ENCODE results near the gene TCF20.

The TCF20 gene

DNA sequence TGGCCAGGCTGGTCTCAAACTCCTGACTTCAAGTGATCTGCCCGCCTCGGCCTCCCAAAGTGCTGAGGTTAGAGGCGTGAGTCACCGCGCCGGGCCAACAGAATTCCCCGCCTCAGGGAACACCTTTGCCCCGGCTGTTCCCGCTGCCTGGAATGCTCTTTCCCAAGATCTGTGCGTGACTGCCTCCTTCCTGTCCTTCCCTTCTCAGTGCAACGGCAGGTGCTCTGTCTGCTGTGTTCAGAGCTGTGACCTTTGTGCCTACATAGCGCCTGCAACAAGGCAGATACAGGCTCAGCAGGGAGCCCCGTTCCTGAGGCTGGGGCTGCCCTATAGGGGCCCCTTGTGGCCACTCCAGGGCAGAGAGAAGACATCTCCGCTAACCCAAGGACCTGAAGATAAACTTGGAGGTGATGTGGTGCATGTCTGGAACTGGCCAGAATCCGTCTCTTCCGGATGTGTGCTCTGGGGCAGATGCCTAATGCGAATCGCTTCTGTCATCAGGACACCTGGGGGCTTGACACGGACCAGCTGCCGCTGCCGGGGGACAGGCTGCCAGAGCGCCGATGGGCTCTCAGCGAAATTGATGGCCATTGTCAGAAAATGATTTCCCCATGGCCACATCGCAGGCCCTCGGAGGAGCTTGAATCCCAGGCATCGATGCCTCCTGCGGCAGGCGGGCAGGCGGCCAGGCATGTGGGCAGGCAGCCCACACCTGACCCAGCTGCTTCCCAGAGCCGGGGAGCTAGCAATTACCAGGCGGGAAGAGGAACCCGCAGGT is 43.5 kb upstream of the TCF20 start:
- TF ChIP-seq, protein P1, sequence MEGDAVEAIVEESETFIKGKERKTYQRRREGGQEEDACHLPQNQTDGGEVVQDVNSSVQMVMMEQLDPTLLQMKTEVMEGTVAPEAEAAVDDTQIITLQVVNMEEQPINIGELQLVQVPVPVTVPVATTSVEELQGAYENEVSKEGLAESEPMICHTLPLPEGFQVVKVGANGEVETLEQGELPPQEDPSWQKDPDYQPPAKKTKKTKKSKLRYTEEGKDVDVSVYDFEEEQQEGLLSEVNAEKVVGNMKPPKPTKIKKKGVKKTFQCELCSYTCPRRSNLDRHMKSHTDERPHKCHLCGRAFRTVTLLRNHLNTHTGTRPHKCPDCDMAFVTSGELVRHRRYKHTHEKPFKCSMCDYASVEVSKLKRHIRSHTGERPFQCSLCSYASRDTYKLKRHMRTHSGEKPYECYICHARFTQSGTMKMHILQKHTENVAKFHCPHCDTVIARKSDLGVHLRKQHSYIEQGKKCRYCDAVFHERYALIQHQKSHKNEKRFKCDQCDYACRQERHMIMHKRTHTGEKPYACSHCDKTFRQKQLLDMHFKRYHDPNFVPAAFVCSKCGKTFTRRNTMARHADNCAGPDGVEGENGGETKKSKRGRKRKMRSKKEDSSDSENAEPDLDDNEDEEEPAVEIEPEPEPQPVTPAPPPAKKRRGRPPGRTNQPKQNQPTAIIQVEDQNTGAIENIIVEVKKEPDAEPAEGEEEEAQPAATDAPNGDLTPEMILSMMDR (IDR thresholded peaks at IDR 0.05), result peak; percentile 31; the same call in 1 of the 2 replicates

DNA sequence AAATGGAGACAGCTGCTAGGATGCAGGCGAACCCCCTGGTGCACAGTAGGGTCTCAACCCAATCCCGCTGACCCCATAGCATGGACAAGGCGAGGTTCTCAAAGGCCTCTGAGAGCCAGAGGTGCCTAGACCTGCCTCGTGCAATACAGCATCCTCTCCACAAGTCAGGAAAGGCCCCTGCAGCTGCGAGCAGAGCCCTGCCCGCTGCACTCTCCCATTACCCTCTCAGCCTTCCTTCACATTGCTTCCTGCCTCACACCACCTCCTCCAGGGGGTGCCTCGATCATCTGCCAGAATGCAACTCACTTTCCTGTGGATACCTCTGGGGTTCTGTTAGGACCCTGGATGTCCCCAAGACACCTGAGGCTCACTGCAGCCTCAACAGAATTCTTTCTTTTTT is 42.8 kb upstream of the TCF20 start:
- TF ChIP-seq, protein P1 (IDR thresholded peaks at IDR 0.05), result no peak

DNA sequence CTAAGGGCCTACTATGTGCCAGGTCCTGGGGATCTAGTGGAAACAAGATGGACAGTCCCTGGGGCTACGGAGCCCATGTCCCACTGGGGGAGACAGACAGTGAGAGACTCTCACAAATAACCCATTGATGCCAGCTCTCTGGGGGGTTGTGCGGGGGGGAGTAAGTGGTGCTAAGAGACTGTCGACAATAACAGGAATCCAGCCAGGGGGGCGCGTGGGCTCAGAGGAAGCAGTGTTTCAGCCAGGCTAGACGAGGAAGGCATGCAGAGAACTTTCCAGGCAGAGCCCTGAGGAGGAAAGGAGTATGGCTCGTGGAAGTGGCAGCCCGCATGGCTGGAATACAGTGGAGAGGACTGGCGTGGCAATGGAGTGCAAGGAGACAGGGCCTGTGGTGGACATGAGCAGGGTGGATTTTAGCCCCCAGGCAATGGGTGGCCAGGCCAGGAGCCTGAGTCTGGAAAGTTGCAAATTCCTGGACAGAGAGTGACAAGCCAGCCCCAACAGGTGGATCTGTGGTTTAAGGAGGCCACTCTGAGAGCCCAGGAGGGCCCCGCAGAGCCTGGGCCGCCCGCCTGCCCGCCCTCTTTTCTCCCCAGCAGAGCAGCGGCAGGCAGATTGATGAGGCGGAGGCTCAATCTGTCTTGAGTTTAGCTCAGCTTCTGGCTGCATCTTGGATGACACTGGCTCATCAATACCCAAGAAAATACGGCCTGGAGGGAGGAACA is 40.0 kb upstream of the TCF20 start:
- TF ChIP-seq, protein P1 (IDR thresholded peaks at IDR 0.05), result no peak

DNA sequence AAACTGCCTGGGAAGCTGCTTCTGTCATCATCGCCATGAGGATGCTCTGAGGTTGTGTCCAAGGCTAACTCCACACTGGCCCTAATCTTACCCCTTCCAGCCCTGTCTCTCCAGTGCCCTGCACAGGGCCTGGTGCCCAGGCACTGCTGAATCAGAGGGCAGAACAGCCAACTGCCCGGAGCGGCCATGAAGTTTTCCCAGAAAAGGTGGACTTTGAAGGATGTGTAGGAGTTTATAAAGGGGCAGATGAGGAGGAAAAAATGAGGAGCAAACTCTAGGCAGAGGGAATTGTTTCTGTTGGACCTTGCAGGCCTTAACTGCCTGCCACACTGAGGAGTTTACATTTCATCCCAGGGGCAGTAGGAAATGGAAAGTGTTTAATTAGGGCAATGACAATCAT is 39.4 kb upstream of the TCF20 start:
- TF ChIP-seq, protein P1 (IDR thresholded peaks at IDR 0.05), result no peak

DNA sequence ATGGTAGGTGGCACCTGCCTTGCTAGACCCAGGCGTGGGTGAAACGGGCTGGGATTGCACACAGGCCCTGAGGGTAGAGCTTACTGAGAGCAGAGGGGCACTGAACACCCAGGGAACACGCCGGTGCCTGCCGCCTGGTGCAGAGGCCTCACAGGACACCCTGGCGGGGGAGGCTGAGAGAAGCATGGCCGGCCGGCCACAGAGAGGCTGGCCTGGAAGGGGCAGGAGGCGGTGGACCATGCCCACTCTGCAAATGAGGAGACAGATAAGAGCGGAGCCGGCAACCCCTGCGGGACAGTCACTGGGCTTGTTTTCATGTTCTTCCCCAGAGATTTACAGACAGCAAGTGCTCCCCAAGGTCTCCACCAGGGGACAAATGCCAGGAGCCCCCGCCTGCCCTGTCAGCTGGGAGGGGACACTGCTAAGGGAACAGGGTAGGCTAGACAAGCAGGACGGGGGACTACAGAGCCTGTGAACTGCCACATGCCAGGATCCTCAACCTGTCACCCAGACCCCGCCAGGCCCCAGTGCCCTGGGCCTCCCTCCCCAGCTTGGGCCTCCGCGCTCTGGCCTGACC is 38.5 kb upstream of the TCF20 start:
- TF ChIP-seq, protein P1 (IDR thresholded peaks at IDR 0.05), result no peak

DNA sequence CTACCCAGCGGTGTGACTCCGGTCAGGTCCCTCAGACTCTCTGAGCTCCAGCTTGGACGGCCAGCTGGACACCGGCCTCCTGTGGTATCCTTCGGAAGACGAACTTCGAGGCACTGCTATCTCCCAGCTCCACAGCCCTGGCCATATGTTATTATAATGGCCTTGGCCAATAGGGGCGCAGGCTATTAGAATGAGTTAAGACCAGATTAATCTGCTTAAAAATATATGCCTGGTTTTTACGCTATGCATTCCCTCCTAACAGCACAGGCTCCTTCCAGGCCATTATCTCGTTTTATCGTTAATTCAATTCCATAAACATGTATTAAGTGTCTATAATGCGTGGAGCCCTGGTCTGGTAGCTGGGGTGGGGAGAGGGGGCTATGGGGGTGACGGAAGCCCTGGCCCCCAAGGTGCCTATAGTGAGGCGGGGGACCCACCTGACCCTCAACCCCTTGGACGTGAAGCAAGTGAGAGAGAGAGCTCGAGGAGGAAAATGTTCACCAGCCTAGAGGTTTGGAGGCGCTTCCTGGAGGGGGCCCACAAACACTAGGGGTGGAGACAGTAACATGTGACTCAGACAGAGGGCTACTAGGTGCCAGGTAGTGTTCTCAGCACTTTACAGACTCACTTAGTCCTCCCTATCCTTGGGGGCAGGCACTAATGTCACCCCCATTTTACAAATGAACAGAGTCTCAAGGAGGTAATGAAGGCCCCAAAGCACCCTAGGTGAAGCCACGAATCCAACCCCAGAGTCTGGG is 37.5 kb upstream of the TCF20 start:
- TF ChIP-seq, protein P1 (IDR thresholded peaks at IDR 0.05), result no peak

DNA sequence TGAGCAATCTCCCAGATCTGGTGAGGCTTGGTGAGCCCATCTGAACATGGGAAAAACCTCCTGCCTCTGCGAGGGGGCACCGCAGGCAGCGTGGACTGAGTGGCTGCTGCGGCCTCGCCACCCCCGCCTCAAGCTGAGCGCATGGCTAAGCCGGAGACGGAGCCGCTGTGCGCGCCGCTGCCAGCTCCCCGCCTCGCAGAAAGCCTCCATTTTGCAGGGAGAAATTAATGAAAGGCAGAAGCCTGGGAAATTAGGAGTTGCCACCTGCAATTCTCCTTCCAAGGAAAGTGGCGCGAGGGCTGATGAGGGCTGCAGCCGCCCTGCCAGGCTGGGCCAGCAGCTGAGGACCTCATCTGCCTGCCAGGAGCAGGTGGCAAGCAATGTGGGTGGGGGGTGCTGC is 35.6 kb upstream of the TCF20 start:
- TF ChIP-seq, protein P1 (IDR thresholded peaks at IDR 0.05), result no peak

Measured in LNCAP (cell line).